HEK293 (cell line): ENCODE measurements around the gene CSRP1.
A peak's percentile ranks its signal among the peaks of the same experiment; 100 is the strongest.

Experiments used
- HOXA7 ChIP-seq: sonication (generic); formaldehyde crosslinking; IDR thresholded peaks from 2 replicates; pipeline ENCODE4 v1.8.1; 2022; ENCODE audit warnings: missing genetic modification reagents, borderline replicate concordance
- KLF10 ChIP-seq: fragments of 450-650 bp; IDR thresholded peaks from 2 replicates; pipeline ENCODE4 v1.5.1; 2018; ENCODE audit warnings: missing biosample characterization, mild to moderate bottlenecking, missing genetic modification characterization
- KLF8 ChIP-seq: fragments of 450-650 bp; formaldehyde crosslinking; IDR thresholded peaks from 2 replicates; pipeline ENCODE4 v1.5.1; 2016; ENCODE audit warnings: missing biosample characterization, missing genetic modification characterization
- MEIS1 ChIP-seq: sonication (generic); formaldehyde crosslinking; IDR thresholded peaks from 2 replicates; pipeline ENCODE4 v1.8.1; 2022; ENCODE audit warnings: missing genetic modification reagents, mild to moderate bottlenecking, borderline replicate concordance
- SP2 ChIP-seq: fragments of 450-650 bp; formaldehyde crosslinking; IDR thresholded peaks from 2 replicates; pipeline ENCODE4 v1.5.1; 2016; ENCODE audit warnings: missing biosample characterization, missing genetic modification characterization
- TRIM28 ChIP-seq: IDR thresholded peaks from 2 replicates; pipeline ENCODE4 v1.6.1; 2011; ENCODE audit warnings: low read length, control low read depth, borderline replicate concordance
- ZBTB1 ChIP-seq: fragments of 450-650 bp; formaldehyde crosslinking; IDR thresholded peaks from 2 replicates; pipeline ENCODE4 v1.5.1; 2016; ENCODE audit warnings: missing biosample characterization, missing genetic modification characterization
- ZBTB8A ChIP-seq: fragments of 450-650 bp; formaldehyde crosslinking; IDR thresholded peaks from 2 replicates; pipeline ENCODE4 v1.5.1; 2016; ENCODE audit warnings: missing biosample characterization, missing genetic modification characterization
- ZNF10 ChIP-seq: fragments of 450-650 bp; formaldehyde crosslinking; IDR thresholded peaks from 2 replicates; pipeline ENCODE4 v1.5.1; 2017; ENCODE audit warnings: missing biosample characterization, missing genetic modification characterization
- ZNF16 ChIP-seq: fragments of 450-650 bp; formaldehyde crosslinking; IDR thresholded peaks from 2 replicates; pipeline ENCODE4 v1.5.1; 2016; ENCODE audit warnings: low read depth, missing biosample characterization, missing genetic modification characterization
- ZNF19 ChIP-seq: fragments of 450-650 bp; formaldehyde crosslinking; IDR thresholded peaks from 2 replicates; pipeline ENCODE4; 2016; ENCODE audit warnings: missing biosample characterization, missing genetic modification characterization, low read depth
- ZNF2 ChIP-seq: fragments of 450-650 bp; formaldehyde crosslinking; IDR thresholded peaks from 2 replicates; pipeline ENCODE4 v1.5.1; 2016; ENCODE audit warnings: missing biosample characterization, missing genetic modification characterization
- ZNF221 ChIP-seq: fragments of 450-650 bp; formaldehyde crosslinking; IDR thresholded peaks from 2 replicates; pipeline ENCODE4 v1.5.1; 2017; ENCODE audit warnings: missing biosample characterization, missing genetic modification characterization, borderline replicate concordance
- ZNF274 ChIP-seq, 2 experiments: fragments of 200-500 bp in 1 of 2; fragments of 450-650 bp in 1 of 2; sonication (Bioruptor generic) in 1 of 2; formaldehyde crosslinking in 1 of 2; IDR thresholded peaks; 2 replicates each; pipeline versions ENCODE4 v1.5.1 to v1.6.1; 2014 to 2016; ENCODE audit warnings: borderline replicate concordance in 1 of 2, inconsistent platforms in 1 of 2, low read length in 1 of 2, missing biosample characterization in 1 of 2, missing genetic modification characterization in 1 of 2
- ZNF37A ChIP-seq: fragments of 450-650 bp; IDR thresholded peaks from 2 replicates; pipeline ENCODE4 v1.5.1; 2018; ENCODE audit warnings: missing biosample characterization, missing genetic modification characterization
- ZNF391 ChIP-seq: fragments of 450-650 bp; formaldehyde crosslinking; IDR thresholded peaks from 2 replicates; pipeline ENCODE4 v1.5.1; 2016; ENCODE audit warnings: low read depth, missing biosample characterization, missing genetic modification characterization, borderline replicate concordance
- ZNF416 ChIP-seq: fragments of 450-650 bp; formaldehyde crosslinking; IDR thresholded peaks from 2 replicates; pipeline ENCODE4 v1.5.1; 2016; ENCODE audit warnings: missing biosample characterization, missing genetic modification characterization
- ZNF423 ChIP-seq: fragments of 450-650 bp; formaldehyde crosslinking; IDR thresholded peaks from 2 replicates; pipeline ENCODE4 v1.5.1; 2016; ENCODE audit warnings: missing biosample characterization, missing genetic modification characterization
- ZNF549 ChIP-seq: fragments of 450-650 bp; IDR thresholded peaks from 2 replicates; pipeline ENCODE4 v1.5.1; 2018; ENCODE audit warnings: missing biosample characterization, missing genetic modification characterization, mild to moderate bottlenecking, inconsistent platforms, moderate library complexity
- ZNF558 ChIP-seq: fragments of 450-650 bp; formaldehyde crosslinking; IDR thresholded peaks from 2 replicates; pipeline ENCODE4 v1.5.1; 2016; ENCODE audit warnings: missing biosample characterization, missing genetic modification characterization
- ZNF600 ChIP-seq: fragments of 450-650 bp; formaldehyde crosslinking; IDR thresholded peaks from 2 replicates; pipeline ENCODE4 v1.5.1; 2016; ENCODE audit warnings: missing biosample characterization, missing genetic modification characterization
- ZNF626 ChIP-seq: fragments of 450-650 bp; sonication (Bioruptor Pico); formaldehyde crosslinking; IDR thresholded peaks from 2 replicates; pipeline ENCODE4 v1.5.1; 2018; ENCODE audit warnings: missing biosample characterization, missing genetic modification characterization, inconsistent platforms
- ZNF768 ChIP-seq: fragments of 450-650 bp; formaldehyde crosslinking; IDR thresholded peaks from 2 replicates; pipeline ENCODE4 v1.5.1; 2018; ENCODE audit warnings: missing biosample characterization, mild to moderate bottlenecking, missing genetic modification characterization
- ZNF843 ChIP-seq: fragments of 450-650 bp; formaldehyde crosslinking; IDR thresholded peaks from 2 replicates; pipeline ENCODE4 v1.5.1; 2016; ENCODE audit warnings: missing biosample characterization, missing genetic modification characterization
- ZSCAN30 ChIP-seq: fragments of 450-650 bp; IDR thresholded peaks from 2 replicates; pipeline ENCODE4 v1.5.1; 2018; ENCODE audit warnings: missing biosample characterization, mild to moderate bottlenecking, missing genetic modification characterization, moderate library complexity
- TF ChIP-seq, protein P1 (sequence below): fragments of 450-650 bp; formaldehyde crosslinking; IDR thresholded peaks from 2 replicates; pipeline ENCODE4 v1.5.1; 2016; ENCODE audit warnings: missing biosample characterization, missing genetic modification characterization
- TF ChIP-seq, protein P2 (sequence below): sonication (generic); formaldehyde crosslinking; IDR thresholded peaks from 2 replicates; pipeline ENCODE4 v1.8.1; 2022; ENCODE audit warnings: mild to moderate bottlenecking, moderate library complexity, missing genetic modification reagents
- TF ChIP-seq, protein P3 (sequence below): fragments of 450-650 bp; formaldehyde crosslinking; IDR thresholded peaks from 2 replicates; pipeline ENCODE4 v1.5.1; 2017; ENCODE audit warnings: missing biosample characterization, missing genetic modification characterization
- TF ChIP-seq, protein P4 (sequence below): fragments of 450-650 bp; formaldehyde crosslinking; IDR thresholded peaks from 2 replicates; pipeline ENCODE4; 2016; ENCODE audit warnings: missing biosample characterization, missing genetic modification characterization
- TF ChIP-seq, protein P5 (sequence below): fragments of 450-650 bp; IDR thresholded peaks from 2 replicates; pipeline ENCODE4 v1.5.1; 2018; ENCODE audit warnings: missing biosample characterization, mild to moderate bottlenecking, missing genetic modification characterization
- TF ChIP-seq, protein P6 (sequence below): fragments of 450-650 bp; formaldehyde crosslinking; IDR thresholded peaks from 2 replicates; pipeline ENCODE4 v1.5.1; 2016; ENCODE audit warnings: missing biosample characterization, missing genetic modification characterization

CSRP1 gene

DNA sequence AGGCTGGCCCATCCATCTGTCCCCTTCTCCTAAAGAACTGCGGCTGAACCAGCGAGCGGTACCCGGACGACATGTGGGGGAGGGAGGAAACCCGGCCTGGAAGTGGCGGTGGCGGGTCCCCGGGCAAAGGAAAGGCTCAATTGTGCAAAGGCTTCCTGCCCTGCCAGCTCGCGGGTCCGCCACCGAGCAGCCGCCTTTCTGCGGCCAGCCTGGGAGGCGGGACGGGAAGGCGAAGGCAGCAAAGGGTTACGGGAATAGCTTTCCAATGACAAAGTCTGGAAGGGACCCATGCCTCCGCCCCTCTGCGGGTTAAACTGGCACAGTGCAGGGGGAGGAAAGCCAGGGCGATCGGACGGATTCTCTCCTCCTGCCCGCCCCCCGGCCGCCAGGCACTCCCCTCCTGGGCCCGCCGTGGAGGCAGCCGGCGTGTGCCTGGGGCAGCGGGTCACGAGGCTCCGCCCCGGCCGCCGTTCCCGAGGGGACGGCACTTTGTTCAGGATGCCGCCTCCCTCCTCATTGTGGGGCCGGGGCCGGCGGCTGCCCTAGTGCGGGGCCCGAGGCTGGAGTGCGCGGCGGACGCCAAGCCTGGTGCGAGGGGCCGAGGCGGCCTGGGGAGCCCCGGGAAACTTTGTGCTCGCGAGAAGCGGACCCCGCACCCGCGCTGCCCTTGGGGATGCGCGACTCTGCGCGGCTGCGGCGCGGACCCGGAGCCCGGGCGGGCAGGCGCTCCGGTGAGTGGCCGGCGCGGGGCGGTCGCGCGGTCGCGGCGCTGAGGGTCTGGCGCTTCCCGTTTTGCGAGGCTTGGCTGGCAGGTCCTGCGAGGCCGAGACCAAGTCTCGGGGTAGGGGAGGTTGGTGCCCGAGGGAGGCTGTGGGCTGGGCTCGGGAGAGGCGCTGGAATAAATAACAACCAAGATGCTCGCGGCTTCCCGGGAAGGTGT, 32.0 kb upstream of the CSRP1 start, which contains the start of gene NAV1 (continued):
- TF ChIP-seq ZNF221 (no peak), ZBTB1 (no peak), MEIS1 (CRISPR knock-in tag) (no peak), ZNF549 (tag by site-specific recombination) (no peak), KLF8 (tag by site-specific recombination) (peak; percentile 75), HOXA7 (CRISPR knock-in tag) (no peak), ZNF600 (tag by site-specific recombination) (peak; percentile 69), ZNF558 (tag by site-specific recombination) (no peak), ZBTB8A (tag by site-specific recombination) (peak; percentile 28; the same call in 1 of the 2 replicates), ZNF423 (tag by site-specific recombination) (no peak), ZNF274 (IDR thresholded peaks at IDR 0.05; ENCODE audit: low read length) (no peak), ZNF274 (tag by site-specific recombination; IDR thresholded peaks at IDR 0.05; ENCODE audit: borderline replicate concordance) (no peak), ZSCAN30 (tag by site-specific recombination) (0 out of 2 replicates have a peak, but pooled peaks have one; percentile 46), ZNF16 (tag by site-specific recombination) (no peak), ZNF391 (tag by site-specific recombination) (no peak), KLF10 (tag by site-specific recombination) (no peak), ZNF19 (no peak), TRIM28 (no peak), ZNF843 (tag by site-specific recombination) (peak; percentile 24; the same call in 1 of the 2 replicates), ZNF768 (tag by site-specific recombination) (no peak), ZNF10 (tag by site-specific recombination) (no peak), ZNF2 (no peak), ZNF37A (tag by site-specific recombination) (no peak), ZNF416 (tag by site-specific recombination) (no peak), SP2 (tag by site-specific recombination) (peak; percentile 89), ZNF626 (no peak)
- TF ChIP-seq, protein P1, sequence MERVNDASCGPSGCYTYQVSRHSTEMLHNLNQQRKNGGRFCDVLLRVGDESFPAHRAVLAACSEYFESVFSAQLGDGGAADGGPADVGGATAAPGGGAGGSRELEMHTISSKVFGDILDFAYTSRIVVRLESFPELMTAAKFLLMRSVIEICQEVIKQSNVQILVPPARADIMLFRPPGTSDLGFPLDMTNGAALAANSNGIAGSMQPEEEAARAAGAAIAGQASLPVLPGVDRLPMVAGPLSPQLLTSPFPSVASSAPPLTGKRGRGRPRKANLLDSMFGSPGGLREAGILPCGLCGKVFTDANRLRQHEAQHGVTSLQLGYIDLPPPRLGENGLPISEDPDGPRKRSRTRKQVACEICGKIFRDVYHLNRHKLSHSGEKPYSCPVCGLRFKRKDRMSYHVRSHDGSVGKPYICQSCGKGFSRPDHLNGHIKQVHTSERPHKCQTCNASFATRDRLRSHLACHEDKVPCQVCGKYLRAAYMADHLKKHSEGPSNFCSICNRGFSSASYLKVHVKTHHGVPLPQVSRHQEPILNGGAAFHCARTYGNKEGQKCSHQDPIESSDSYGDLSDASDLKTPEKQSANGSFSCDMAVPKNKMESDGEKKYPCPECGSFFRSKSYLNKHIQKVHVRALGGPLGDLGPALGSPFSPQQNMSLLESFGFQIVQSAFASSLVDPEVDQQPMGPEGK (tag by site-specific recombination) = peak; percentile 81
- TF ChIP-seq, protein P2, sequence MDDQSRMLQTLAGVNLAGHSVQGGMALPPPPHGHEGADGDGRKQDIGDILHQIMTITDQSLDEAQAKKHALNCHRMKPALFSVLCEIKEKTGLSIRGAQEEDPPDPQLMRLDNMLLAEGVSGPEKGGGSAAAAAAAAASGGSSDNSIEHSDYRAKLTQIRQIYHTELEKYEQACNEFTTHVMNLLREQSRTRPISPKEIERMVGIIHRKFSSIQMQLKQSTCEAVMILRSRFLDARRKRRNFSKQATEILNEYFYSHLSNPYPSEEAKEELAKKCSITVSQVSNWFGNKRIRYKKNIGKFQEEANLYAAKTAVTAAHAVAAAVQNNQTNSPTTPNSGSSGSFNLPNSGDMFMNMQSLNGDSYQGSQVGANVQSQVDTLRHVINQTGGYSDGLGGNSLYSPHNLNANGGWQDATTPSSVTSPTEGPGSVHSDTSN = no peak
- TF ChIP-seq, protein P3, sequence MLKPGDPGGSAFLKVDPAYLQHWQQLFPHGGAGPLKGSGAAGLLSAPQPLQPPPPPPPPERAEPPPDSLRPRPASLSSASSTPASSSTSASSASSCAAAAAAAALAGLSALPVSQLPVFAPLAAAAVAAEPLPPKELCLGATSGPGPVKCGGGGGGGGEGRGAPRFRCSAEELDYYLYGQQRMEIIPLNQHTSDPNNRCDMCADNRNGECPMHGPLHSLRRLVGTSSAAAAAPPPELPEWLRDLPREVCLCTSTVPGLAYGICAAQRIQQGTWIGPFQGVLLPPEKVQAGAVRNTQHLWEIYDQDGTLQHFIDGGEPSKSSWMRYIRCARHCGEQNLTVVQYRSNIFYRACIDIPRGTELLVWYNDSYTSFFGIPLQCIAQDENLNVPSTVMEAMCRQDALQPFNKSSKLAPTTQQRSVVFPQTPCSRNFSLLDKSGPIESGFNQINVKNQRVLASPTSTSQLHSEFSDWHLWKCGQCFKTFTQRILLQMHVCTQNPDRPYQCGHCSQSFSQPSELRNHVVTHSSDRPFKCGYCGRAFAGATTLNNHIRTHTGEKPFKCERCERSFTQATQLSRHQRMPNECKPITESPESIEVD = no peak
- TF ChIP-seq, protein P4, sequence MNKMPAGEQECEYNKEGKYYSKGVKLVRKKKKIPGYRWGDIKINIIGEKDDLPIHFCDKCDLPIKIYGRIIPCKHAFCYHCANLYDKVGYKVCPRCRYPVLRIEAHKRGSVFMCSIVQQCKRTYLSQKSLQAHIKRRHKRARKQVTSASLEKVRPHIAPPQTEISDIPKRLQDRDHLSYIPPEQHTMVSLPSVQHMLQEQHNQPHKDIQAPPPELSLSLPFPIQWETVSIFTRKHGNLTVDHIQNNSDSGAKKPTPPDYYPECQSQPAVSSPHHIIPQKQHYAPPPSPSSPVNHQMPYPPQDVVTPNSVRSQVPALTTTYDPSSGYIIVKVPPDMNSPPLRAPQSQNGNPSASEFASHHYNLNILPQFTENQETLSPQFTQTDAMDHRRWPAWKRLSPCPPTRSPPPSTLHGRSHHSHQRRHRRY = no peak
- TF ChIP-seq, protein P5, sequence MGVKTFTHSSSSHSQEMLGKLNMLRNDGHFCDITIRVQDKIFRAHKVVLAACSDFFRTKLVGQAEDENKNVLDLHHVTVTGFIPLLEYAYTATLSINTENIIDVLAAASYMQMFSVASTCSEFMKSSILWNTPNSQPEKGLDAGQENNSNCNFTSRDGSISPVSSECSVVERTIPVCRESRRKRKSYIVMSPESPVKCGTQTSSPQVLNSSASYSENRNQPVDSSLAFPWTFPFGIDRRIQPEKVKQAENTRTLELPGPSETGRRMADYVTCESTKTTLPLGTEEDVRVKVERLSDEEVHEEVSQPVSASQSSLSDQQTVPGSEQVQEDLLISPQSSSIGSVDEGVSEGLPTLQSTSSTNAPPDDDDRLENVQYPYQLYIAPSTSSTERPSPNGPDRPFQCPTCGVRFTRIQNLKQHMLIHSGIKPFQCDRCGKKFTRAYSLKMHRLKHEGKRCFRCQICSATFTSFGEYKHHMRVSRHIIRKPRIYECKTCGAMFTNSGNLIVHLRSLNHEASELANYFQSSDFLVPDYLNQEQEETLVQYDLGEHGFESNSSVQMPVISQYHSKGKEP (tag by site-specific recombination) = 0 out of 2 replicates have a peak, but pooled peaks have one; percentile 44
- TF ChIP-seq, protein P6, sequence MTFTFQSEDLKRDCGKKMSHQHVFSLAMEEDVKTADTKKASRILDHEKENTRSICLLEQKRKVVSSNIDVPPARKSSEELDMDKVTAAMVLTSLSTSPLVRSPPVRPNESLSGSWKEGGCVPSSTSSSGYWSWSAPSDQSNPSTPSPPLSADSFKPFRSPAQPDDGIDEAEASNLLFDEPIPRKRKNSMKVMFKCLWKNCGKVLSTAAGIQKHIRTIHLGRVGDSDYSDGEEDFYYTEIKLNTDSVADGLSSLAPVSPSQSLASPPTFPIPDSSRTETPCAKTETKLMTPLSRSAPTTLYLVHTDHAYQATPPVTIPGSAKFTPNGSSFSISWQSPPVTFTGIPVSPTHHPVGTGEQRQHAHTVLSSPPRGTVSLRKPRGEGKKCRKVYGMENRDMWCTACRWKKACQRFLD = no peak
